Activated CD4-positive, alpha-beta T cell treated with anti-CD3 and anti-CD28 coated beads, Interleukin-2, amount 10 ng/mL, durations not matched to agents 7 days and 5 days (primary cell): ENCODE data around the gene RRN3. TPM values are rescaled to one million over a fixed set of nuclear protein-coding genes. Genes with fewer than 3 reads are reported as not detected.
"Not testable (repeated sequence)": the region's sequence is repeated elsewhere in the genome, so short reads cannot be mapped to it uniquely, and the experiment has no call there.

Source experiments
- CTCF ChIA-PET: fragments of 350-600 bp; sonication (Branson Sonifier 250); formaldehyde crosslinking; loops from one replicate; lab custom pipeline; 2021; ENCODE audit warnings: antibody characterized with exemption; lab: Charles Lee
- POLR2A ChIA-PET: fragments of 350-600 bp; sonication (Branson Sonifier 250); formaldehyde crosslinking; loops from one replicate; lab custom pipeline; 2021; ENCODE audit warnings: antibody characterized with exemption; lab: Charles Lee
- DNase-seq: peaks from one replicate; pipeline ENCODE4 v3.0.0-alpha.2; 2020
- H3K27ac Mint-ChIP-seq: one replicate; pipeline ENCODE4 v1.8.0; 2021; ENCODE audit warnings: mild to moderate bottlenecking, moderate library complexity, mixed read lengths
- H3K27me3 Mint-ChIP-seq: one replicate; pipeline ENCODE4 v1.8.0; 2021; ENCODE audit warnings: mixed read lengths
- H3K36me3 Mint-ChIP-seq: one replicate; pipeline ENCODE4 v1.8.0; 2021; ENCODE audit warnings: low read depth, mixed read lengths
- H3K4me1 Mint-ChIP-seq: one replicate; pipeline ENCODE4 v1.8.0; 2021; ENCODE audit warnings: mixed read lengths
- H3K4me3 Mint-ChIP-seq: one replicate; pipeline ENCODE4 v1.8.0; 2021; ENCODE audit warnings: mild to moderate bottlenecking, moderate library complexity, mixed read lengths
- H3K9me3 Mint-ChIP-seq: one replicate; pipeline ENCODE4 v1.8.0; 2021; ENCODE audit warnings: mixed read lengths
- total RNA-seq, 2 experiments: library from RNA; stranded (reverse); gene quantifications; one replicate each; pipeline ENCODE4 v1.2.3, GENCODE V29; 2021

RRN3 gene
- total RNA-seq, 2 experiments from 2014 or later, result 27.4 to 27.9 TPM

DNA sequence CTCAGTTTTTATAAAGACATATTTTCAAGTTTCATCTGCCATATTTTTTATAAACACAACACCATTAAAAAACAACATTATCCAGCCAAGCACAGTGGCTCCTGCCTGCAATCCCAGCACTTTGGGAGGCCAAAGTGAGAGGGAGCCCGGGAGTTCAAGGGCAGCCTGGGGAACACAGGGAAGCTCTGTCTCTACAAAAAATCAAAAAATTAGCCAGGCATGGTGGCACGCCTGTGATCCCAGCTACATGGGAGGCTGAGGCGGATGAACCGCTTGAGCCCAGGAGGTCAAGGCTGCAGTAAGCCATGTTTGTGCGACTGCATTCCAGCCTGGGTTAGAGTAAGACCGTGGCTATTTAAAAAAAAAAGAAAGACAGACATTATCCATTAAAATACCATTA lies 21.0 kb downstream of the RRN3 start:
- peaks cover 47% of the 10 kb centered on the region for H3K36me3 Mint-ChIP-seq
- CTCF ChIA-PET, result interaction anchor here (1.3 kb wide), 1 partner anchor 110 kb away, joined by 3 read pairs; no protein-coding TSS in a partner anchor

DNA sequence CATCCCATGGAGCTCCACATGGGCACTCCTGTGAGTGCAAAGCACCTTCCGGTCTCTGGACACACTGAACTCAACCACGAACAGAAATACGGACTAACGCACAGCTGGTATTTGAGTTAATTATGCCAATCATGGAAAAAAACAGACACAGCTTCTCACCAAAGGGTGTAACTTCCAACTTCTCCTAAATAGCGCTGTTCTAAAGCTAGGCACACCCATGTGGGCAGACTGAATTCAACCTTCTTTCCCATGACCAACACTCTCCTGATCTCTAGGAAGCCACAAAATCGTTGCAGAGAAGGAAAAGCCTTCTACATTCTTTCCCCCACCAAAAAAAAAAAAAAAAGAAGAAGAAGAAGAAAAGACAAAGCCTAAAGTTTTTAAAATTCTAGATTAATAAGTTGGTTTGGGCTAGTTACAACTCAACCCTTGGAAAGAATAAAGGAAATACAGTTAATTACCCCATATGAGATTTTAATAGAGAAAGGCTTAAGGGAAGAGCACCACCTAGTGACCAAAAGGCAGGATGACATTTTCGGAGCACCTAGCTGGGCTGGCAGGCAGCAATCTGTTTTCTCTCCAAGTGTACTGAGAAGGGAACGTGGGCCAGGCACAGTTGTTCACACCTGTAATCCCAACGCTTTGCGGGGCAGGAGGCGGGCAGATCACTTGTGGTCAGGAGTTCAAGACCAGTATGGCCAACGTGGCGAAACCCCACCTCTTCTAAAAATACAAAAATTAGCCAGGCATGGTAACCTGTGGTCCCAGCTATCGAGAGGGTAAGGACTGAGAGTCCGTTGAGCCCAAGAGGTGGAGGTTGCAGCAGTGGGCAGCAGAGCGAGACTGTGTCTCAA lies 21.9 kb downstream of the RRN3 start:
- DNase-seq, H3K9me3 Mint-ChIP-seq, POLR2A ChIA-PET, H3K27ac Mint-ChIP-seq, H3K4me1 Mint-ChIP-seq, H3K27me3 Mint-ChIP-seq, H3K4me3 Mint-ChIP-seq: not testable (repeated sequence)
- CTCF ChIA-PET, result interaction anchor here (1.3 kb wide), 1 partner anchor 109 kb away, joined by 3 read pairs; no protein-coding TSS in a partner anchor
- H3K36me3 Mint-ChIP-seq, result peaks cover 38% of the 10 kb centered on the region

More for the DNA sequence above, 21.0 kb downstream of the RRN3 start:
- POLR2A ChIA-PET, result no interaction called here
- Mint-ChIP-seq H3K4me1 (peaks cover 6% of the 10 kb centered on the region), H3K27me3 (no peaks in the 10 kb centered on the region), H3K9me3 (no peaks in the 10 kb centered on the region), H3K4me3 (no peak overlapping the region), H3K27ac (no peak overlapping the region)
- DNase-seq, result no peak

DNA sequence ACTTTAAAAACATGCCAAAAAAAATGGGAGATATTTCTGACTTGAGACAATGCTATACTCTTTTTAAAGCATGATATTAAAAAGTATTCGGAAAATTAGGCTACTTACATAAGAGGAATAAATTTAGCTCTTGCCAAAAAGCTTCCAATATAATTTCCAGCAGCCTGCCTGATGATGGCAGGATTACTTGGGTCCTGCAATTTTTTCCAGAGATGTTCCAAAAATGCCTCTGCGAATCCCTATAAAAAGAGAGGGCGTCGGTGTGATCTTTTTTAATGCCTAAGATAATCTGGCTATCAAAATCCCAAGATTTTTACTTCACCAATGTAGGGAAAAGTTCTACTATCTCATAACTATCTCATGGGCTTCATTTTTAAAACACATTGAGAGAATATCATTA lies 23.1 kb downstream of the RRN3 start:
- CTCF ChIA-PET, H3K27me3 Mint-ChIP-seq, H3K4me1 Mint-ChIP-seq, DNase-seq, H3K4me3 Mint-ChIP-seq, H3K9me3 Mint-ChIP-seq, POLR2A ChIA-PET, H3K27ac Mint-ChIP-seq: not testable (repeated sequence)
- H3K36me3 Mint-ChIP-seq, result peaks cover 32% of the 10 kb centered on the region

DNA sequence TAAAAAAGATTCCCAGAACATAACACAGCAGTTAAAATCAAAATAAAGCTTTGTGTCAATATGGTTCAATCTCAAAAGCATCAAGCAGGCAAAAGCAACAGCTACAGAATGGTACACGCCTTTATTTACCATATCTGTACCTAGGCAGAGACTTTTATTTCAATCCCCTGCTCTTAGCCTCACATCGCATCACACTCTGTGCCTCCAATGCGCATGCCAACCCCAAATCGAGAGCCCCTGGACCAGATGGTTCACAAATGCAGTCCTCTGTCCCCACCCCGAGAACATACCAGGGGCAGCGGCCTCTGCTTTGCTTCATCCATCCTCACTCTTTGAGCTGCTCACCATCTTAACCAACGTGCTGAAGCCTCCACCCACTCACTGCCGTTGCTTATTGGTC lies 27.4 kb downstream of the RRN3 start:
- H3K27me3 Mint-ChIP-seq, POLR2A ChIA-PET, H3K27ac Mint-ChIP-seq, H3K9me3 Mint-ChIP-seq, H3K4me1 Mint-ChIP-seq, CTCF ChIA-PET, H3K4me3 Mint-ChIP-seq, DNase-seq: not testable (repeated sequence)
- H3K36me3 Mint-ChIP-seq, result peaks cover 31% of the 10 kb centered on the region

DNA sequence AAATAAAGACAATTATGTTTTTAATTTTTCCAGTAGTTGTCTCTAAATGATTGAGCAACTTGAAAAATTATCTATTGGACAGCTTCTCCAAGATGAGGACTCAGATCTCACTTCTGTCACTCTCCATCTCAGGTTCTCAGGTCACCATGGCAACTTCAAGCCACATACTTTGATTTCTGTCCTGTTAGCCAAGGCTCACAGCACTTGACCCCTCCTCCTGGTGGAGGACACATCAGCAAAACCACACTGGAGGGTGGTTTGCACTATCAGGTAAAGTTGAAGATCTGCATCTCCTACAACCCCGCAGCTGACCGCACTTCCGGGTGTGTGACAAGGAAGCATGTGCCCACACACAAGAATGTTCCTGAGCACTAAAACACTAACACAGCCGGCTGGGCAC lies 28.1 kb downstream of the RRN3 start:
- H3K27ac Mint-ChIP-seq, H3K4me3 Mint-ChIP-seq, POLR2A ChIA-PET, DNase-seq, H3K9me3 Mint-ChIP-seq, H3K4me1 Mint-ChIP-seq, H3K27me3 Mint-ChIP-seq, CTCF ChIA-PET: not testable (repeated sequence)
- H3K36me3 Mint-ChIP-seq, result peaks cover 37% of the 10 kb centered on the region

DNA sequence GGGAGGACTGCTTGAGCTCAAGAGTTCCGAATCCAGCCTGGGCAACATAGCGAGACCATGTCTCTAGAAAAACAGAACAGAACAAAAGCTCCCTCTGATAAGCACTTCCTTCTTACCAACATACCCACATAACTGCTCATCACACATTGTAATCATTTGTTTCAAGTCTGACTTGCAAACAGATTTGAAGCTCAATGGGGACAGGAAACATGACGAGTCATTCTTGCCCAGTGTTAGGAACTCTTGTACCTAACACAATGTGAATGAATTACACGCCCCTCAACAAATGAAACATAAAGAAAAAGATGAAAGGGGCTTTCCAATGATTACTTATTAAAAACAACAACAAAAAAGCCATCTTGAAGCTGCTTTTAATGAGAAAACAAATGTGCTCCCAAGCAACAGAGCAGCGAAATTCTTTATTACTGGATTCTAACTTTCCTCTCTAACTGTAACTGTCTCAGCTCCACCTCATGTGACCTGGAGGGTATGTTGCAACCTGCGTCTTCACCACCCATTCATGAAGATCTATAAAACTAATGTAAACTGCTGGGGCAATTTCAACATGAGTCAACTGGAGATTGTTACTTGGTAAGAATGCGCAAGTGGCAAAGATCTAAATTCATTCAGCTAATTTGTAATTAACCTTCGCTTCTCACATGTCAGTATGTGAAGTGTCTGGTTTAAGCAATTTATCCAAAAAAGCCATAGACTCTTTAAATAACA lies 31.8 kb downstream of the RRN3 start:
- not testable (repeated sequence) for DNase-seq, H3K4me1 Mint-ChIP-seq, H3K27ac Mint-ChIP-seq, H3K9me3 Mint-ChIP-seq, H3K27me3 Mint-ChIP-seq, H3K4me3 Mint-ChIP-seq
- ChIA-PET POLR2A (interaction anchor here (0.7 kb wide), 1 partner anchor 32 kb away, joined by 3 read pairs; no protein-coding TSS in a partner anchor), CTCF (interaction anchor here (0.6 to 0.9 kb wide), 2 partner anchors 12 to 1207 kb away, joined by 3 read pairs; no protein-coding TSS in a partner anchor)
- H3K36me3 Mint-ChIP-seq, result peaks cover 43% of the 10 kb centered on the region

DNA sequence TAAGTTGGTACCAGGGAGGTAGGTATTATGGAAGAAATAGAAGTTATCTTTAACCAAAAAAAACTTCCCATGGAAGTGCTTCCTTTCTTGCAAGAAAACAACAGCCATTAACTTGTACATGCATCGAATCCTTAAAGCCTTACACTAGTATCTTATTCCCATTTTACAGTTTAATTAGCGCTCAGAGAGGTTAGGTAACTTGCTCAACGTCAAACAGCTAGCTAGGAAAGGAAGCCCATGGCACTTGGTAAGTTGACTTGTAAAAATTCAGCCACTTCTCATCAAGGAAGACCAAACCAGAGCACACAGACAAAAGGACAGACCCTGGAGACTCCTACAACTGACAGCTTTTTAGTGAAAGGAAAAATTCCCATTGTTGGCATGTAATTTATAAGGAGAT lies 34.7 kb downstream of the RRN3 start:
- Mint-ChIP-seq H3K27me3 (no peaks in the 10 kb centered on the region), H3K27ac (peak overlapping the region; percentile 71), H3K4me3 (no peak overlapping the region), H3K9me3 (no peaks in the 10 kb centered on the region), H3K36me3 (peaks cover 37% of the 10 kb centered on the region), H3K4me1 (peaks cover 18% of the 10 kb centered on the region)
- POLR2A ChIA-PET, result no interaction called here
- DNase-seq, result no peak
- CTCF ChIA-PET, result no interaction called here

DNA sequence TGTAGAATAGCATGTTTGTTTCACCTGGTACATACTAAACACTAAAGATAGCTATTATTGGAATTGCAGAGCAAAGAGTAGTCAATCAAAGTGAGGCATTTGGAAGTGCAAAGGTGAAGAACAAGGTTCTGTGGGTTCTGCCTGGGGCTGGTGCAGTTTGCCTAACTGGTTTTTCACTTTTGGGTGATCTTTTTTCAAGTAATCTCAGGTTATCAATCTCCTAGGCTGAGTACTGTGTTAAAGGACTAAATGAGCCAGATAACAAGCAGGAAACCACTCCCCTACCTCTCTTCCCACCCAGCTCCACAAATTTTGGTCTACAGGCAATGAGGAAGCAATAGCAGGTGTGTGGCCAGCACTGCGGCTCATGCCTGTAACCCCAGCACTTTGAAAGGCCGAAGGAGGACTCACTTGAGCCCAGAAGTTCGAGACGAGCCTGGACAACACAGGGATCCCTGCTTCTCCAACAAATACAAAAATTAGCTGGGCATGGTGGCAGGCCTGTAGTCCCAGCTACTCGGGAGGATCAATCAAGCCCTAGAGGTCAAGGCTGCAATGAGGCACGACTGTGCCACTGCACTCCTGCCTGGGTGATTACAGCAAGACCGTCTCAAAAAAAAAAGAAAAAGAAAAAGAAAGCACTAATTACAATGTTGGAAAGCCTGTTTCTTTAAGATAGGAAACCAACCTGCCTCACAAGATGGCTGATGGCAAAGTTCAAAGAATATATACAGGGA lies 36.2 kb downstream of the RRN3 start:
- Mint-ChIP-seq H3K9me3 (no peaks in the 10 kb centered on the region), H3K4me1 (peaks cover 23% of the 10 kb centered on the region), H3K27me3 (no peaks in the 10 kb centered on the region), H3K36me3 (peaks cover 32% of the 10 kb centered on the region), H3K4me3 (no peak overlapping the region), H3K27ac (no peak overlapping the region)
- POLR2A ChIA-PET, result no interaction called here
- DNase-seq, result no peak
- CTCF ChIA-PET, result interaction anchor here (0.7 kb wide), 1 partner anchor 11 kb away, joined by 3 read pairs; no protein-coding TSS in a partner anchor

DNA sequence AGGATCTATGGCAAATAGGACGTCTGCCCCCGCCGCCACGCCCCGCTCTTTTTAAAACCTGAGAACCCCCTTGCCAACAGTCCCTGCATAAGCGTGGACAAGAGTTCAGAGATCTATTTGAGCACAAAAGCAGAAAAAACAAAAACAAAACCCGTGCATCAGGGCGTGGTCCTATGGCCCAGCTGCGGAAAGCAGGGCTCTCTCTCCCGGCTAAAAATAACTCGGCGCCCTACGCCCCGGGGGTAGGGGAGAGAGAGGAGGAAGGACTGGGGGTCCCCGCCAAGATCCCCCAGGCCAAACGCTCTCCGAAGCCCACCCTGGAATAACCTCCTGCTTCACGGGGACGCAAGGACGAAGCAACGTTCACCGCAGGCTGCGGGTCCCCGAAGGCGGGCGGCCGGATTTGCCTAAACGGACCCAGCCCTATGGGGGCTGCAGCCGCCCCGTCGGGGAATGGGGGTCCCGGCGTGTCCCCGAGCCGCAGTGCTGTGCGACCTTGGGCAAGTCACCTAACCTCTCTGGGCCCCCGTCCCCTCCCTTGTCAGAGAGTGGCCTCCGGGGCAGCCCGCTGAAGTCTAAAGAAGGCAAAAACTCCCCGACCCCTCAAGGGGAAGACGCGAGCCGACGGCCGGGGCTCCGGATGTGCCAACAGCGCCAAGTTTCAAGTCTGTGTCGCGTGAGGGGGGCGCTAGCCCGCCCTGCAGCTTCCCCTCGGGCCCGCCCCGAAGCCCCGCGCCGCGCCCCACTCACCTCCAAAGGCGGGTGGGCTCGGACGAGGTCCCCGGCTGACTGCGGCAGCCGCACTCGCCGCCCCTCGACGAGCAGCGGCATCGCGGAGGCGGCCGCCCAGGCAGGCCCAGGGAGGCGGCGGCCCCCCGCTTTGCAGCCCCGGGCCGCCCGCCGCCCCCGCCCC lies 38.7 kb downstream of the RRN3 start:
- DNase-seq, result peak; percentile 68
- H3K9me3 Mint-ChIP-seq, result no peaks in the 10 kb centered on the region
- peaks cover 12% of the 10 kb centered on the region for H3K36me3 Mint-ChIP-seq
- H3K4me3 Mint-ChIP-seq, result peak overlapping the region; percentile 88
- H3K27ac Mint-ChIP-seq, result peak overlapping the region; percentile 87
- CTCF ChIA-PET, result interaction anchor here (1.0 kb wide), 1 partner anchor 19 kb away, joined by 3 read pairs; no protein-coding TSS in a partner anchor
- peaks cover 20% of the 10 kb centered on the region for H3K4me1 Mint-ChIP-seq
- no peaks in the 10 kb centered on the region for H3K27me3 Mint-ChIP-seq
- POLR2A ChIA-PET, result no interaction called here

DNA sequence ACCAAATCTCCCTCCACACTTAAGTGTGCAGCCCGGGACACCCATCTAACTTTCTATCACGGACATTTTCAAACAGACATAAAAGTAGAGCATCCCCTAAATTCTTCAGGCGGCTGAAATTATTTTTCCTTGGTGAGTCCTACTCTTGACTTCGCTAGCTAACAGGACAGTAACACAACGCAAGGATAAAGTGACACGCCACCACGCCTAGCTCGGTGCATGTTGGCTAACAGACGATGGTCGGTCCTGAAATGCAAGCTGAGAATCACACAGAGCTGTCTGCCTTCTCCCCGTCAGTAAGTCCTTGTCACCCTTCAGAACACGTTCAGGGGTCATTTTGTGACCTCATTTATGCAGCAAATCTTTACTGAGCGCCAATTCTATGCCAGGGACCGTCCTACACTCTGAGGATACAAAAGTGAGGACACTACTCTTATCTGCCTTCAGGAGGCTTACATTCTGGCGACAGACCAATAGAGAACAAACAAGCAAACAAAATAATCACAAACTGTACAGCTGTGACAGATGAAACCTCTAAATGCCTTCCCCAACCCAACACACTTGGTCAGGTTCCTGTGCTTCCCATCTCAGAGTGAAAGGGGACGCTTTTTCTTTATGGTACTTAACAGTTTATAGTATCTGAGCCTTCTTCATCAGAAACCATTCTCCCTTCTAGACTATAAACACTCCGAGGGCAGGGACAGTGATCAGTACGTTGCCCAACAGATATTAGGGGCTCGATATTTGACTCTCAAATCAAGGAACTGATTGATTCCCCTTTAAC lies 39.5 kb downstream of the RRN3 start:
- peak overlapping the region; percentile 88 for H3K4me3 Mint-ChIP-seq
- CTCF ChIA-PET, result interaction anchor here (1.0 kb wide), 1 partner anchor 18 kb away, joined by 3 read pairs; no protein-coding TSS in a partner anchor
- H3K4me1 Mint-ChIP-seq, result peaks cover 26% of the 10 kb centered on the region

DNA sequence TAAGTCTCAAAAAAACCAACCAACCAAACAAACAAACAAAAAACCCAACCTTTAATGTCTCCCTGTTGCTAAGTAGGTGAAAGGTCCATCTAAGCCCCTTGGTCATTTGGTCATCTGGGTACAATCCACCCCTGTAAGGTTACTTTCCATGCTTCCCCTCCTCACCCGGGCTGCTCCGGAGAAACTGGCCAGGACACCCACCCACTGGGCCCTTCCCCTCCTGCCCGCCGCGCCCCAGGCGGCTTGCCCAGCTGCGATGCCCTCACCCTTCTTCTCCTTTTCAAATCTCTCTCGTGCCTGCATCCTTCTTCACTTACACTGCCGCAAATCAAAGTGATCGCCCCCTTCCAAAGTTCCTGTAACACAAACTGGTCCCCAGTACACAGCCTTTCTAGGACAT lies 40.2 kb downstream of the RRN3 start:
- no peak overlapping the region for H3K27ac Mint-ChIP-seq
- peaks cover 9% of the 10 kb centered on the region for H3K36me3 Mint-ChIP-seq
- no peaks in the 10 kb centered on the region for H3K27me3 Mint-ChIP-seq
- no peaks in the 10 kb centered on the region for H3K9me3 Mint-ChIP-seq
- ChIA-PET POLR2A (no interaction called here), CTCF (no interaction called here)
- peaks cover 27% of the 10 kb centered on the region for H3K4me1 Mint-ChIP-seq
- peak overlapping the region; percentile 88 for H3K4me3 Mint-ChIP-seq
- no peak for DNase-seq

More for the DNA sequence above, 39.5 kb downstream of the RRN3 start:
- DNase-seq, result no peak
- Mint-ChIP-seq H3K27ac (peak overlapping the region; percentile 87), H3K36me3 (peaks cover 9% of the 10 kb centered on the region), H3K9me3 (no peaks in the 10 kb centered on the region), H3K27me3 (no peaks in the 10 kb centered on the region)
- POLR2A ChIA-PET, result no interaction called here
